Neutrophil (primary cell): Measurements from ENCODE around the gene LRFN2.

Experiments used
- H3K27ac ChIP-seq: fragments of 200-600 bp; sonication (generic); 2 replicates; pipeline ENCODE4 v1.5.1; 2016; ENCODE audit warnings: mild to moderate bottlenecking, moderate library complexity
- H3K27me3 ChIP-seq: fragments of 200-600 bp; sonication (generic); 2 replicates; pipeline ENCODE4 v1.6.0; 2016; ENCODE audit warnings: mild to moderate bottlenecking
- H3K36me3 ChIP-seq: fragments of 200-600 bp; sonication (generic); 2 replicates; pipeline ENCODE4 v1.5.1; 2017
- H3K4me1 ChIP-seq, 2 experiments: fragments of 200-600 bp in 1 of 2; sonication (generic) in 1 of 2; 1 replicate in 1 of 2; 2 replicates in 1 of 2; pipeline versions ENCODE4 v1.5.1 to v1.6.1; 2013 to 2016; ENCODE audit warnings: low read depth in 1 of 2, low read length in 1 of 2, mild to moderate bottlenecking in 1 of 2, moderate library complexity in 1 of 2; ENCODE audit not compliant: control insufficient read depth in 1 of 2, insufficient read depth in 1 of 2
- H3K4me3 ChIP-seq, 2 experiments: fragments of 200-600 bp in 1 of 2; sonication (generic) in 1 of 2; 1 replicate in 1 of 2; 2 replicates in 1 of 2; pipeline ENCODE4 v1.5.1; 2013 to 2016; ENCODE audit warnings: low read depth in 1 of 2, low read length in 1 of 2, mild to moderate bottlenecking in 1 of 2, moderate library complexity in 1 of 2
- H3K9me3 ChIP-seq: fragments of 200-600 bp; sonication (generic); 2 replicates; pipeline ENCODE4 v1.5.1; 2016
- TF ChIP-seq, protein P1 (sequence below): fragments of 200-600 bp; sonication (generic); IDR thresholded peaks from 2 replicates; pipeline ENCODE4 v1.5.1; 2016; ENCODE audit warnings: antibody characterized with exemption

LRFN2 gene

DNA sequence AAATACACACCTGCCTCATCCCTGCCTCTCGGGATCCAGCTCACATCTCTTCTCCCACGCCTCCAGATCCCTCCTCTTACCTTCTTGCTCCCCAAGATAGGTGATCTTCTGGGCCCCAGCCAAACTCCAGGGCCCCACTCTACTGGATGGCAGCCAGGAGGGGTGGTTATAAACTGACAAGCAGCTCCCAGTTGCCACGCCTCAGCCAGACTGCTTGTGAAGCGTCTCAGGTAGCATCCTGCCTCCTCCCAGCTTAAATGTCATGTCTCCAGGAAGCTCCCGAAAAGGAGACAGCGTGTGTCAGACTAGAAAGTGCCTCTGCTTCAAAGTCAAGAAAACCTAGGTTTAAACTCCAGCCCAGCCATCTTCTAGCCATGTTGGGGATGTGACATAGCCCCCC, 114.1 kb downstream of the LRFN2 start:
- Histone ChIP-seq H3K9me3 (no peaks in the 10 kb centered on the region), H3K4me1 (no peaks in the 10 kb centered on the region), H3K27me3 (peaks cover 21% of the 10 kb centered on the region), H3K4me3 (no peak overlapping the region), H3K27ac (no peak overlapping the region), H3K36me3 (no peaks in the 10 kb centered on the region)
- TF ChIP-seq, protein P1, sequence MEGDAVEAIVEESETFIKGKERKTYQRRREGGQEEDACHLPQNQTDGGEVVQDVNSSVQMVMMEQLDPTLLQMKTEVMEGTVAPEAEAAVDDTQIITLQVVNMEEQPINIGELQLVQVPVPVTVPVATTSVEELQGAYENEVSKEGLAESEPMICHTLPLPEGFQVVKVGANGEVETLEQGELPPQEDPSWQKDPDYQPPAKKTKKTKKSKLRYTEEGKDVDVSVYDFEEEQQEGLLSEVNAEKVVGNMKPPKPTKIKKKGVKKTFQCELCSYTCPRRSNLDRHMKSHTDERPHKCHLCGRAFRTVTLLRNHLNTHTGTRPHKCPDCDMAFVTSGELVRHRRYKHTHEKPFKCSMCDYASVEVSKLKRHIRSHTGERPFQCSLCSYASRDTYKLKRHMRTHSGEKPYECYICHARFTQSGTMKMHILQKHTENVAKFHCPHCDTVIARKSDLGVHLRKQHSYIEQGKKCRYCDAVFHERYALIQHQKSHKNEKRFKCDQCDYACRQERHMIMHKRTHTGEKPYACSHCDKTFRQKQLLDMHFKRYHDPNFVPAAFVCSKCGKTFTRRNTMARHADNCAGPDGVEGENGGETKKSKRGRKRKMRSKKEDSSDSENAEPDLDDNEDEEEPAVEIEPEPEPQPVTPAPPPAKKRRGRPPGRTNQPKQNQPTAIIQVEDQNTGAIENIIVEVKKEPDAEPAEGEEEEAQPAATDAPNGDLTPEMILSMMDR: no peak

DNA sequence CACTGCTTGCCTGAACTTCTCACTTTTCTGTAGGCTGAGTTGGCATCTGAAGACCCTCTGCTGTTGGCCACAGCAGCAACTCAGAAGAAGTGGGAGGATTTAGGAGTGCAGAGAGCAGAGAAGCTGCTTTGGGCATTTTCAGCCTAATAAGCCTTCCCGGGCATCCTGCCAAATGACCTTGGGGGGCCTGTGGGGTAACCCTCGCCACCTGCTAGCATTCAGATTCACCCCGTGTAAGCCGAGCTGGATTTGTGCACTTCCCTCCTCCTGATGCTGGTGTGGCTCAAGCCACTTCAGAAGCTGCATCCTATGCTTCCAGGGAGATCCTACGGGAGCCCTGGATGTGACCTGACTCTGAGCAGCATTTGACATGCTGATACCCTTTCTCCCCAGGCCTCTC, 114.8 kb downstream of the LRFN2 start:
- Histone ChIP-seq H3K4me1 (no peaks in the 10 kb centered on the region), H3K27me3 (peaks cover 14% of the 10 kb centered on the region), H3K9me3 (no peaks in the 10 kb centered on the region), H3K27ac (no peak overlapping the region), H3K4me3 (no peak overlapping the region), H3K36me3 (no peaks in the 10 kb centered on the region)
- TF ChIP-seq, protein P1: no peak

DNA sequence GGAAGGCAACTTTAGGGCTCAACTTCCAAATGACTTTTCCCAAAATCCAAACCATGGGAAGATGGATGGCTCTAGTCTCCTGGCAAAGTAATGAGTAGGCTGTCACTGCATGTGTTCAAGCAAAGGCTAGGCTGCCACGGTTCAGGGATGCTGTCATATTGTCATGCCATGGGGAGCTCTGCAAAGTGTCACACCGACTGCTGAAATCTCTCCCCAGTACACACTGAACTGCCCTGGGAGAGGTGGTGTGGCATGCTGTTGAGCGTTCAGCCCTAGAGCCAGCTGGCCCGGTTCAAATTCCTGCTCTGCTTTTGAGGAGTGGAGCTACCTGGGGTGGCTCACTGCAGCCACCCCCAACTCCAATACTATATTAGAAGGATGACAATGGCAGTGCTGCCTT, 115.9 kb downstream of the LRFN2 start:
- H3K4me1 ChIP-seq: no peaks in the 10 kb centered on the region
- no peaks in the 10 kb centered on the region for H3K36me3 ChIP-seq
- H3K9me3 ChIP-seq: no peaks in the 10 kb centered on the region
- TF ChIP-seq, protein P1: no peak
- no peak overlapping the region for H3K4me3 ChIP-seq
- no peak overlapping the region for H3K27ac ChIP-seq
- peaks cover 7% of the 10 kb centered on the region for H3K27me3 ChIP-seq

DNA sequence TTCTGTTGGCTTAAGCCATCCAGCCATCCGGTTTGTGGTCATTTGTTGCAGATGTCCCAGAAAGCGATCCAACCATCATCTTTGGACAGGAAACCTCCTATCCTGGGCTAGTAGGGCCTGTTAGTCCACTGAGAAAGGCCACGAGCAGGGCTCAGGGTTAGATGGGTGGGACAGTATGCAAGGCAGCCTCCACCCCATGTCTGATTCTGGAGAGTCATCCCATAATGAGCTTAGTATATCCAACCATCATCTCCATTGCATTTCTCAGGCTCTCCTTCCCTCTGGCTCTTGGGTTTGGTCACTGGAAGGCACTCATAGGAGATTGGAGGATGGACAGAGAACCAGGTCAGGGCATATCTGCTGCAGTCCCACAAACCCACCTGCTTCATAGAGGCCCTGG, 117.8 kb downstream of the LRFN2 start:
- H3K4me3 ChIP-seq: no peak overlapping the region
- H3K9me3 ChIP-seq: no peaks in the 10 kb centered on the region
- H3K36me3 ChIP-seq: no peaks in the 10 kb centered on the region
- TF ChIP-seq, protein P1: no peak
- H3K27me3 ChIP-seq: peaks cover 10% of the 10 kb centered on the region
- no peaks in the 10 kb centered on the region for H3K4me1 ChIP-seq
- H3K27ac ChIP-seq: no peak overlapping the region

DNA sequence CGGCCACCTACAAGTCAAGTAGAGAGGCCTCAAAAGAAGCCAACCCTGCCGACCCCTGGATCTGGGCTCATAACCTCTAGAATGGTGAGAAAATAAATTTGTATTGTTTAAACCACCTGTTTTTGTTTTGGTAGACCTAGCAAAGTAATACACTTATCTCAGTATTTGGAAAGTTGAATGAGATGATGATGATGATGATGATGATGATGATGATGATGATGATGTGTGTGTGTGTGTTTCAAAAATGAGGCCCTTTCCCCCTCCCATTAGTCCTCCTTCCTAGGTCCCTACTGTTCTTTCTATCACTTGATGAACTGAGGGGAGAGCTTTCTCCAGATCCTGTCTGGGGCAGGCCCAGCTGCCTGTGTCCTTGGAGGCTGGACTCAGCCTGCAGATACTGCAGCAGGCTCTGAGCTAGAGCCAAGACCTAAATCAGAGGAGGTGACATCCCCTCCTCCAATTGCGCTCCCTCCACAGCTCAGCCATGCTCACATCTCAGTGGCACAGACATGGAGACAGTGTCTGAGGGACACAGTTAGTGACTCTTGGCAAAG, 120.1 kb downstream of the LRFN2 start:
- Histone ChIP-seq H3K27me3 (peaks cover 3% of the 10 kb centered on the region), H3K9me3 (no peaks in the 10 kb centered on the region), H3K4me3 (no peak overlapping the region), H3K27ac (no peak overlapping the region), H3K36me3 (no peaks in the 10 kb centered on the region), H3K4me1 (no peaks in the 10 kb centered on the region)
- TF ChIP-seq, protein P1: no peak

DNA sequence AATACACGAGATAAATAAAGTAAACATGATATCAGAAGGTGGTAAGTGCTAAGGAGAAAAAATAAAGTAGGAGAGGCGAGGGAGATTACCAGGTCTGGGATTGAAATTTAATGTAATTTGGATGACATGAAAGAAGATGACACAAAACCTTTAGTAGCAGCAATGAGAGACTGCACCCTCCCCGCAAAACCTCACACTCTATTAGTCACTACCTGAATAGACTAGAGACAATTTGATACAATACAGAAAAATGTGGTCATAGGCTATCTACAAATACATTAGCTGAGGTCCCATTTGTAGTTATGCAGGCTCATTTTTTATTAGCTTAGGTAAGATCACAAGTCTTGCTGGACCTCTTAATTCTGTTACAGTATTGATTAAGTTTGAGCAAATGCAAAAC, 125.5 kb downstream of the LRFN2 start:
- Histone ChIP-seq H3K27ac (no peak overlapping the region), H3K4me3 (no peak overlapping the region), H3K9me3 (no peaks in the 10 kb centered on the region), H3K4me1 (no peaks in the 10 kb centered on the region), H3K36me3 (no peaks in the 10 kb centered on the region), H3K27me3 (peaks cover 3% of the 10 kb centered on the region)
- TF ChIP-seq, protein P1: no peak
